HG03108 (cell line): ENCODE measurements around the gene MEIS1.
"Not testable (repeated sequence)": the region's sequence is repeated elsewhere in the genome, so short reads cannot be mapped to it uniquely, and the experiment has no call there.

Source experiments
- ATAC-seq: cut with Tn5 transposase; IDR thresholded peaks from one replicate; pipeline ENCODE4 v1.9.1; 2021; ENCODE audit warnings: moderate library complexity; ENCODE audit not compliant: unreplicated experiment

Gene MEIS1

GRCh38 chr2:66434679-66435548 lies at the start of gene MEIS1:
Gene MEIS1, plus strand, starts transcription at chr2:66435125. Its CDS starts 732 bp downstream, at chr2:66435857.
- ATAC-seq = peak; percentile 59

- no peak for ATAC-seq
These were observed 47.7 kb upstream of the MEIS1 start for GRCh38 chr2:66387016-66387753.

- ATAC-seq = no peak
These were observed 45.2 kb upstream of the MEIS1 start for GRCh38 chr2:66389651-66390131.

- ATAC-seq = no peak
These were observed 44.8 kb upstream of the MEIS1 start for GRCh38 chr2:66390152-66390551.

GRCh38 chr2:66390811-66391210 lies 44.1 kb upstream of the MEIS1 start:
- ATAC-seq = no peak

GRCh38 chr2:66391240-66391639 lies 43.7 kb upstream of the MEIS1 start:
- ATAC-seq = not testable (repeated sequence)

GRCh38 chr2:66405473-66405872 lies 29.5 kb upstream of the MEIS1 start:
- ATAC-seq = no peak

GRCh38 chr2:66408905-66409304 lies 26.0 kb upstream of the MEIS1 start:
- ATAC-seq = no peak

GRCh38 chr2:66412874-66413273 lies 22.1 kb upstream of the MEIS1 start:
- ATAC-seq = no peak

GRCh38 chr2:66414896-66415295 lies 20.0 kb upstream of the MEIS1 start:
- ATAC-seq = no peak

GRCh38 chr2:66418381-66418780 lies 16.5 kb upstream of the MEIS1 start:
- no peak for ATAC-seq

GRCh38 chr2:66421612-66422011 lies 13.3 kb upstream of the MEIS1 start:
- ATAC-seq = no peak

GRCh38 chr2:66423391-66424124 lies 11.4 kb upstream of the MEIS1 start:
- ATAC-seq = no peak

GRCh38 chr2:66426244-66427111 lies 8.4 kb upstream of the MEIS1 start:
- ATAC-seq = no peak

- no peak for ATAC-seq
These were observed 7.6 kb upstream of the MEIS1 start for GRCh38 chr2:66427300-66427699.

GRCh38 chr2:66428986-66429612 lies 5.8 kb upstream of the MEIS1 start:
- ATAC-seq = no peak

- no peak for ATAC-seq
These were observed 5.0 kb upstream of the MEIS1 start for GRCh38 chr2:66429693-66430504.

- no peak for ATAC-seq
These were observed 4.2 kb upstream of the MEIS1 start for GRCh38 chr2:66430505-66431273.
